Measurements from ENCODE around the gene ACTR3C. TPM values are rescaled to one million over a fixed set of nuclear protein-coding genes. Genes with fewer than 3 reads are reported as not detected.

The ACTR3C gene
- total RNA-seq, 1 experiment from 2014 or later = 0.48 TPM

- no peak overlapping the region for H2AFZ ChIP-seq (ENCODE audit: low read length)
- H3K9ac ChIP-seq (ENCODE audit: low read length) = no peak overlapping the region
- H3K9me2 ChIP-seq (replicated peaks; ENCODE audit: insufficient read depth, low read length) = no peaks in the 10 kb centered on the region
Measured at GRCh38 chr7:150342121-150342408, 18.7 kb upstream of the ACTR3C start.

GRCh38 chr7:150341263-150342120 is 18.1 kb upstream of the ACTR3C start, which contains the start of gene RARRES2:
TSS of gene RARRES2 (minus strand) at chr7:150341629. CDS start at chr7:150340609, 1,020 bp downstream.
- Histone ChIP-seq H4K20me1 (ENCODE audit: insufficient read depth, low read depth, low read length) (no peaks in the 10 kb centered on the region), H3K9ac (ENCODE audit: low read length) (no peak within 1 kb of the TSS), H3K27me3 (ENCODE audit: low read length) (no peaks in the 10 kb centered on the region), H3K27ac (ENCODE audit: low read length) (no peak within 1 kb of the TSS), H3K9me2 (replicated peaks; ENCODE audit: insufficient read depth, low read length) (no peaks in the 10 kb centered on the region), H3K4me2 (ENCODE audit: low read depth, low read length, poor library complexity, severe bottlenecking) (no peak within 1 kb of the TSS), H3K4me3 (ENCODE audit: low read length) (no peak within 1 kb of the TSS), H2AFZ (ENCODE audit: low read length) (no peak within 1 kb of the TSS), H3K36me3 (ENCODE audit: insufficient read depth, low read length) (no peaks in the 10 kb centered on the region), H3K79me2 (ENCODE audit: low read length) (no peaks in the 10 kb centered on the region), H3K4me1 (ENCODE audit: low read length) (no peaks in the 10 kb centered on the region), H3K9me3 (ENCODE audit: low read length) (peaks cover 6% of the 10 kb centered on the region; the same call in 1 of the 2 replicates)
- DNase-seq = no peak

More at GRCh38 chr7:150342121-150342408, 18.7 kb upstream of the ACTR3C start:
- Histone ChIP-seq H3K27me3 (ENCODE audit: low read length) (no peaks in the 10 kb centered on the region), H4K20me1 (ENCODE audit: insufficient read depth, low read depth, low read length) (no peaks in the 10 kb centered on the region), H3K4me2 (ENCODE audit: low read depth, low read length, poor library complexity, severe bottlenecking) (no peak overlapping the region), H3K9me3 (ENCODE audit: low read length) (peaks cover 6% of the 10 kb centered on the region; the same call in 1 of the 2 replicates), H3K36me3 (ENCODE audit: insufficient read depth, low read length) (no peaks in the 10 kb centered on the region), H3K79me2 (ENCODE audit: low read length) (no peaks in the 10 kb centered on the region), H3K4me1 (ENCODE audit: low read length) (no peaks in the 10 kb centered on the region), H3K4me3 (ENCODE audit: low read length) (no peak overlapping the region), H3K27ac (ENCODE audit: low read length) (no peak overlapping the region)
- DNase-seq = no peak

- Histone ChIP-seq H3K4me2 (ENCODE audit: low read depth, low read length, poor library complexity, severe bottlenecking) (no peak overlapping the region), H3K27ac (ENCODE audit: low read length) (no peak overlapping the region), H3K9ac (ENCODE audit: low read length) (no peak overlapping the region)
Measured at GRCh38 chr7:150340875-150341262, 17.5 kb upstream of the ACTR3C start.

GRCh38 chr7:150340024-150340749 is 16.8 kb upstream of the ACTR3C start:
- H3K79me2 ChIP-seq (ENCODE audit: low read length) = no peaks in the 10 kb centered on the region
- no peak for DNase-seq
- H3K4me2 ChIP-seq (ENCODE audit: low read depth, low read length, poor library complexity, severe bottlenecking) = no peak overlapping the region
- peaks cover 6% of the 10 kb centered on the region; the same call in 1 of the 2 replicates for H3K9me3 ChIP-seq (ENCODE audit: low read length)
- H3K27ac ChIP-seq (ENCODE audit: low read length) = no peak overlapping the region
- H3K4me3 ChIP-seq (ENCODE audit: low read length) = no peak overlapping the region
- no peaks in the 10 kb centered on the region for H4K20me1 ChIP-seq (ENCODE audit: insufficient read depth, low read depth, low read length)
- H3K9me2 ChIP-seq (replicated peaks; ENCODE audit: insufficient read depth, low read length) = no peaks in the 10 kb centered on the region
- no peak overlapping the region for H2AFZ ChIP-seq (ENCODE audit: low read length)
- H3K4me1 ChIP-seq (ENCODE audit: low read length) = no peaks in the 10 kb centered on the region
- no peak overlapping the region for H3K9ac ChIP-seq (ENCODE audit: low read length)
- H3K36me3 ChIP-seq (ENCODE audit: insufficient read depth, low read length) = no peaks in the 10 kb centered on the region
- H3K27me3 ChIP-seq (ENCODE audit: low read length) = no peaks in the 10 kb centered on the region

More at GRCh38 chr7:150340875-150341262, 17.5 kb upstream of the ACTR3C start:
- DNase-seq = no peak
- Histone ChIP-seq H4K20me1 (ENCODE audit: insufficient read depth, low read depth, low read length) (no peaks in the 10 kb centered on the region), H3K4me3 (ENCODE audit: low read length) (no peak overlapping the region), H3K9me3 (ENCODE audit: low read length) (peaks cover 6% of the 10 kb centered on the region; the same call in 1 of the 2 replicates), H3K79me2 (ENCODE audit: low read length) (no peaks in the 10 kb centered on the region), H3K4me1 (ENCODE audit: low read length) (no peaks in the 10 kb centered on the region), H3K9me2 (replicated peaks; ENCODE audit: insufficient read depth, low read length) (no peaks in the 10 kb centered on the region), H3K27me3 (ENCODE audit: low read length) (no peaks in the 10 kb centered on the region), H2AFZ (ENCODE audit: low read length) (no peak overlapping the region), H3K36me3 (ENCODE audit: insufficient read depth, low read length) (no peaks in the 10 kb centered on the region)

- Histone ChIP-seq H3K4me2 (ENCODE audit: low read depth, low read length, poor library complexity, severe bottlenecking) (no peak overlapping the region), H3K9ac (ENCODE audit: low read length) (no peak overlapping the region)
Measured at GRCh38 chr7:150339409-150339809, 16.1 kb upstream of the ACTR3C start.

GRCh38 chr7:150338166-150338829 is 15.0 kb upstream of the ACTR3C start:
- DNase-seq = no peak
- H3K27ac ChIP-seq (ENCODE audit: low read length) = no peak overlapping the region
- no peak overlapping the region for H3K9ac ChIP-seq (ENCODE audit: low read length)
- H4K20me1 ChIP-seq (ENCODE audit: insufficient read depth, low read depth, low read length) = no peaks in the 10 kb centered on the region
- H3K4me2 ChIP-seq (ENCODE audit: low read depth, low read length, poor library complexity, severe bottlenecking) = no peak overlapping the region
- no peak overlapping the region for H2AFZ ChIP-seq (ENCODE audit: low read length)
- H3K4me1 ChIP-seq (ENCODE audit: low read length) = no peaks in the 10 kb centered on the region
- H3K27me3 ChIP-seq (ENCODE audit: low read length) = no peaks in the 10 kb centered on the region
- no peaks in the 10 kb centered on the region for H3K9me2 ChIP-seq (replicated peaks; ENCODE audit: insufficient read depth, low read length)
- H3K9me3 ChIP-seq (ENCODE audit: low read length) = no peaks in the 10 kb centered on the region
- no peaks in the 10 kb centered on the region for H3K79me2 ChIP-seq (ENCODE audit: low read length)
- H3K4me3 ChIP-seq (ENCODE audit: low read length) = no peak overlapping the region
- no peaks in the 10 kb centered on the region for H3K36me3 ChIP-seq (ENCODE audit: insufficient read depth, low read length)

More at GRCh38 chr7:150339409-150339809, 16.1 kb upstream of the ACTR3C start:
- Histone ChIP-seq H3K4me3 (ENCODE audit: low read length) (no peak overlapping the region), H3K27ac (ENCODE audit: low read length) (no peak overlapping the region), H3K36me3 (ENCODE audit: insufficient read depth, low read length) (no peaks in the 10 kb centered on the region), H3K4me1 (ENCODE audit: low read length) (no peaks in the 10 kb centered on the region), H2AFZ (ENCODE audit: low read length) (no peak overlapping the region), H3K27me3 (ENCODE audit: low read length) (no peaks in the 10 kb centered on the region), H4K20me1 (ENCODE audit: insufficient read depth, low read depth, low read length) (no peaks in the 10 kb centered on the region), H3K9me3 (ENCODE audit: low read length) (peaks cover 6% of the 10 kb centered on the region; the same call in 1 of the 2 replicates), H3K9me2 (replicated peaks; ENCODE audit: insufficient read depth, low read length) (no peaks in the 10 kb centered on the region), H3K79me2 (ENCODE audit: low read length) (no peaks in the 10 kb centered on the region)
- DNase-seq = no peak

- Histone ChIP-seq H3K27me3 (ENCODE audit: low read length) (no peaks in the 10 kb centered on the region), H3K4me1 (ENCODE audit: low read length) (no peaks in the 10 kb centered on the region), H3K9me2 (replicated peaks; ENCODE audit: insufficient read depth, low read length) (no peaks in the 10 kb centered on the region), H3K9me3 (ENCODE audit: low read length) (no peaks in the 10 kb centered on the region), H3K27ac (ENCODE audit: low read length) (no peak overlapping the region), H4K20me1 (ENCODE audit: insufficient read depth, low read depth, low read length) (no peaks in the 10 kb centered on the region), H3K4me3 (ENCODE audit: low read length) (no peak overlapping the region), H3K79me2 (ENCODE audit: low read length) (no peaks in the 10 kb centered on the region), H3K4me2 (ENCODE audit: low read depth, low read length, poor library complexity, severe bottlenecking) (no peak overlapping the region), H2AFZ (ENCODE audit: low read length) (no peak overlapping the region), H3K9ac (ENCODE audit: low read length) (no peak overlapping the region), H3K36me3 (ENCODE audit: insufficient read depth, low read length) (no peaks in the 10 kb centered on the region)
- no peak for DNase-seq
Measured at GRCh38 chr7:150337659-150338081, 14.3 kb upstream of the ACTR3C start.

GRCh38 chr7:150337179-150337578 is 13.8 kb upstream of the ACTR3C start:
- DNase-seq = no peak
- no peak overlapping the region for H3K4me2 ChIP-seq (ENCODE audit: low read depth, low read length, poor library complexity, severe bottlenecking)
- H3K4me1 ChIP-seq (ENCODE audit: low read length) = no peaks in the 10 kb centered on the region
- no peaks in the 10 kb centered on the region for H3K27me3 ChIP-seq (ENCODE audit: low read length)
- H2AFZ ChIP-seq (ENCODE audit: low read length) = no peak overlapping the region
- no peak overlapping the region for H3K4me3 ChIP-seq (ENCODE audit: low read length)
- no peak overlapping the region for H3K9ac ChIP-seq (ENCODE audit: low read length)
- no peaks in the 10 kb centered on the region for H4K20me1 ChIP-seq (ENCODE audit: insufficient read depth, low read depth, low read length)
- H3K27ac ChIP-seq (ENCODE audit: low read length) = no peak overlapping the region
- H3K9me3 ChIP-seq (ENCODE audit: low read length) = no peaks in the 10 kb centered on the region
- H3K79me2 ChIP-seq (ENCODE audit: low read length) = no peaks in the 10 kb centered on the region
- no peaks in the 10 kb centered on the region for H3K36me3 ChIP-seq (ENCODE audit: insufficient read depth, low read length)
- no peaks in the 10 kb centered on the region for H3K9me2 ChIP-seq (replicated peaks; ENCODE audit: insufficient read depth, low read length)
